K562 (cell line): ENCODE data around the gene AGAP1. TPM values are rescaled to one million over a fixed set of nuclear protein-coding genes. Genes with fewer than 3 reads are reported as not detected.

ENCODE experiments used
- ATAC-seq: fragments of 200-7000 bp; cut with Tn5 transposase; 3 replicates; pipeline ENCODE4 v1.9.1; 2020; ENCODE audit warnings: moderate library complexity
- BruUV-seq: library from RNA; stranded (reverse); fragments of 400-500 nt; replicated peaks from 2 replicates; lab custom pipeline; 2021; lab: Mats Ljungman, UMichigan
- CTCF ChIA-PET: fragments of 300-600 bp; formaldehyde crosslinking; extraction: SDS; loops from one replicate; lab custom pipeline; 2021; ENCODE audit warnings: low intra/inter-chr PET ratio; lab: Yijun Ruan, JAX
- POLR2A ChIA-PET: fragments of 300-600, 350-650 bp; sonication (Branson Sonifier 250); formaldehyde crosslinking; extraction: SDS; loops from one replicate; lab custom pipeline; 2021; ENCODE audit warnings: antibody characterized with exemption, inconsistent platforms; lab: Yijun Ruan, JAX
- DNase-seq, 4 experiments: peaks; one replicate each; pipeline versions ENCODE4 v3.0.0 to v3.0.0-alpha.2; 2011 to 2018; ENCODE audit warnings: low spot score in 3 of 4, mixed read lengths in 3 of 4; ENCODE audit errors: extremely low read depth in 1 of 4
- FAIRE-seq: peaks from 2 replicates; lab custom pipeline; 2011; peaks lifted over from hg19 to GRCh38; lab: Jason Lieb, UNC
- H2AFZ ChIP-seq: 2 replicates; pipeline ENCODE4 v1.6.0; 2011; ENCODE audit warnings: low read depth, low read length, control low read depth, inconsistent platforms
- H3K27ac ChIP-seq: fragments of 200-600 bp; 3 replicates; pipeline ENCODE4 v1.8.0; 2011; ENCODE audit warnings: low read depth, mild to moderate bottlenecking, control low read depth, inconsistent platforms, low read length, moderate library complexity, mixed read lengths; ENCODE audit errors: extremely low read depth
- H3K27me3 ChIP-seq, 2 experiments: fragments of 300-600 bp in 1 of 2; 2 replicates in 1 of 2; 3 replicates in 1 of 2; pipeline versions ENCODE4 v1.6.0 to v1.8.0; 2011; ENCODE audit warnings: inconsistent platforms in 2 of 2, low read length in 2 of 2, mild to moderate bottlenecking in 1 of 2, mixed read lengths in 1 of 2, moderate library complexity in 1 of 2; ENCODE audit not compliant: control insufficient read depth in 2 of 2, insufficient read depth in 2 of 2
- H3K36me3 ChIP-seq: fragments of 300-600 bp; 3 replicates; pipeline ENCODE4 v1.8.0; 2011; ENCODE audit warnings: mild to moderate bottlenecking, low read length, inconsistent platforms; ENCODE audit not compliant: control insufficient read depth, insufficient read depth
- H3K4me1 ChIP-seq, 2 experiments: fragments of 200-600 bp in 1 of 2; replicated peaks in 1 of 2; 2 replicates in 1 of 2; 3 replicates in 1 of 2; pipeline versions ENCODE4 v1.5.1 to v1.8.0; 2011; ENCODE audit warnings: inconsistent platforms in 2 of 2, low read length in 2 of 2, mild to moderate bottlenecking in 1 of 2, mixed read lengths in 1 of 2, moderate library complexity in 1 of 2; ENCODE audit not compliant: control insufficient read depth in 2 of 2, insufficient read depth in 2 of 2
- H3K4me2 ChIP-seq: 2 replicates; pipeline ENCODE4 v1.6.1; 2011; ENCODE audit warnings: low read length, control low read depth, inconsistent platforms, mixed read lengths; ENCODE audit not compliant: insufficient read depth
- H3K4me3 ChIP-seq: fragments of 200-600 bp; sonication (generic), shearing (Covaris generic); 2 replicates; pipeline ENCODE4 v1.5.1; 2016; ENCODE audit warnings: control low read depth, inconsistent platforms
- H3K79me2 ChIP-seq: fragments of 200-600 bp; 3 replicates; pipeline ENCODE4 v1.8.0; 2011; ENCODE audit warnings: low read length, inconsistent platforms; ENCODE audit not compliant: control insufficient read depth, insufficient read depth
- H3K9ac ChIP-seq, 2 experiments: 2 replicates each; pipeline versions ENCODE4 v1.6.0 to v1.6.1; 2011; ENCODE audit warnings: low read depth in 2 of 2, low read length in 2 of 2, control low read depth in 1 of 2, inconsistent platforms in 1 of 2, mild to moderate bottlenecking in 1 of 2, mixed read lengths in 1 of 2; ENCODE audit not compliant: insufficient read depth in 1 of 2
- H3K9me1 ChIP-seq: one replicate; pipeline ENCODE4 v1.6.0; 2011; ENCODE audit warnings: inconsistent platforms, mild to moderate bottlenecking, low read length, moderate library complexity; ENCODE audit not compliant: control insufficient read depth, insufficient read depth
- H3K9me3 ChIP-seq: replicated peaks from 2 replicates; pipeline ENCODE4 v1.5.1; 2011; ENCODE audit warnings: low read depth, low read length, inconsistent platforms; ENCODE audit not compliant: control insufficient read depth, insufficient read depth
- H4K20me1 ChIP-seq: replicated peaks from 2 replicates; pipeline ENCODE4 v1.6.1; 2011; ENCODE audit warnings: low read length, inconsistent platforms, mixed read lengths; ENCODE audit not compliant: control insufficient read depth, insufficient read depth
- ATF3 ChIP-seq, 2 experiments: fragments of 450-650 bp in 1 of 2; sonication (generic) in 1 of 2; formaldehyde crosslinking in 1 of 2; IDR thresholded peaks in 1 of 2; conservative IDR thresholded peaks in 1 of 2; 2 replicates each; pipeline versions ENCODE4 v1.6.1 to v1.8.1; 2016 to 2023; ENCODE audit warnings: mild to moderate bottlenecking in 2 of 2, moderate library complexity in 2 of 2, inconsistent platforms in 1 of 2, missing genetic modification reagents in 1 of 2
- CEBPB ChIP-seq: fragments of 450-650 bp; IDR thresholded peaks from 2 replicates; pipeline ENCODE4 v1.6.1; 2016; ENCODE audit warnings: missing genetic modification characterization, missing compliant biosample characterization
- ESRRB ChIP-seq: fragments of 250-450 bp; sonication (Bioruptor Pico); IDR thresholded peaks from 2 replicates; pipeline ENCODE4 v1.5.0; 2020; ENCODE audit warnings: mild to moderate bottlenecking, moderate library complexity, borderline replicate concordance
- FOXA1 ChIP-seq: fragments of 450-650 bp; IDR thresholded peaks from 2 replicates; pipeline ENCODE4 v1.6.1; 2016; ENCODE audit warnings: mild to moderate bottlenecking, borderline replicate concordance
- MEIS2 ChIP-seq: fragments of 450-650 bp; IDR thresholded peaks from 2 replicates; pipeline ENCODE4 v1.6.1; 2014; ENCODE audit warnings: mild to moderate bottlenecking; ENCODE audit not compliant: partially characterized antibody
- NR3C1 ChIP-seq: sonication (generic); formaldehyde crosslinking; IDR thresholded peaks from 2 replicates; pipeline ENCODE4 v1.8.1; 2022; ENCODE audit warnings: missing genetic modification reagents
- ZBED1 ChIP-seq: IDR thresholded peaks from 2 replicates; pipeline ENCODE4 v1.6.1; 2014
- WGBS: fragments of 100-300 bp; shearing (Covaris generic); methylation state at CpG from one replicate; pipeline ENCODE4 v1.1.6; 2016; ENCODE audit warnings: low coverage, mixed read lengths; ENCODE audit not compliant: insufficient coverage; ENCODE audit errors: missing lambda C conversion rate; 5-methylcytosine and 5-hydroxymethylcytosine counted together
- in situ Hi-C: fragments of 300-500 bp; cut with MboI; formaldehyde crosslinking; loops from 4 replicates; pipeline ENCODE4 v1.15.0; 2018; ENCODE audit warnings: inconsistent platforms, mixed read lengths
- intact Hi-C: fragments of 100-400 bp; cut with micrococcal nuclease; formaldehyde crosslinking; loops from 2 replicates; pipeline ENCODE4 v1.14.2; 2022
- polyA plus RNA-seq, 8 experiments: library from polyadenylated mRNA; depleted of rRNA in 4 of 8; stranded (reverse) in 5 of 8; unstranded in 3 of 8; fragments of >200 nt; fragmentation: Nextera tagmentation in 2 of 8; fragmentation: Illumina TruSeq in 1 of 8; extraction: Ambion mirVana in 2 of 8; extraction: Trizol in 1 of 8; gene quantifications; 2 replicates each; pipeline versions ENCODE4 v1.2.1 to v1.2.3, GENCODE V29; 2011 to 2014; ENCODE audit warnings: inconsistent platforms in 1 of 8, missing spikeins in 1 of 8
- total RNA-seq, 7 experiments: library from RNA; depleted of rRNA in 6 of 7; stranded (reverse); fragments of >200 nt in 6 of 7; fragmentation: Illumina TruSeq in 2 of 7; extraction: Trizol in 2 of 7; gene quantifications; 2 replicates each; pipeline versions ENCODE4 v1.2.1 to v1.2.3, GENCODE V29; 2011 to 2021; ENCODE audit warnings: low replicate concordance in 1 of 7

Gene AGAP1
- total and polyA plus RNA-seq, 9 of the 15 experiments (the other 6 are each of a cell fraction or from before 2014, with no cell fraction given), result 1.3 to 24.0 (median 10.6) TPM

- intact Hi-C loops, result no loop called here
- ChIA-PET POLR2A (no interaction called here), CTCF (no interaction called here)
- FAIRE-seq, result no peak
- Histone ChIP-seq H3K79me2 (no peaks in the 10 kb centered on the region), H3K4me3 (no peak overlapping the region), H3K9me1 (no peaks in the 10 kb centered on the region), H4K20me1 (peaks cover 11% of the 10 kb centered on the region; the same call in 1 of the 2 replicates), H3K9ac (no peak overlapping the region), H3K27me3 (no peaks in the 10 kb centered on the region), H3K36me3 (no peaks in the 10 kb centered on the region), H3K4me2 (no peak overlapping the region), H2AFZ (no peak overlapping the region), H3K27ac (no peak overlapping the region), H3K4me1 (peaks cover 0 to 9% of the 10 kb centered on the region in 2 experiments; a peak in 2 of 5 replicates)
- DNase-seq, result no peak
- in situ Hi-C loops, result no loop called here
- no TSS peak for BruUV-seq
- 93% methylated on average over 8 of the region's 10 CpGs for WGBS
- no peak for ATAC-seq
- no peak for TF ChIP-seq ESRRB (CRISPR knock-in tag)
- no peak for TF ChIP-seq MEIS2
- TF ChIP-seq ATF3 (IDR thresholded peaks at IDR 0.05), result no peak
- no peak for TF ChIP-seq ATF3 (CRISPR knock-in tag; conservative IDR thresholded peaks at IDR 0.05)
- TF ChIP-seq NR3C1 (CRISPR knock-in tag), result no peak
- TF ChIP-seq FOXA1, result no peak
- no peak for TF ChIP-seq CEBPB (tag)
- no peak for TF ChIP-seq ZBED1
- TF ChIP-seq, all 486 proteins: peak for 0
- no peaks in the 10 kb centered on the region for H3K9me3 ChIP-seq
Observed at GRCh38 chr2:235944591-235944990, 450.7 kb downstream of the AGAP1 start.
